Measurements from ENCODE around the gene GNG7.

Gene GNG7

DNA sequence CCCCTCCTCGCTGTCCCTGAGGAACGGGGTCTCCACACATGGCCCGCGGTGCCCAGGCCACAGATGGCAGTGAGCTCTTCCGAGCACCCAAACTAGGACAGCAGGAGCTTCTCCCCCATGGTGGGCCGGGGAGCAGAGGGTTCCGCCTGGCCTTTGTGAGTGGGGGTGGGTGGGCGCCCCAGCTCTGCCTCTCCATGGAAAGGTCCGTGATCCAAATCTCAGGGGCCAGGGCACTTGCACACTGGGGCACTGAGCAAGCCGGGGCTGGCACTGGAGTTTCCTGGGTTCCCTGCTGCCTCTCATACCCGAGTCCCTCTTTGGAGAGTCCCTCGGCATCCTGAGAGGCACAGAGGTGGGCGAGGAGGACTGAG, 20.8 kb upstream of the GNG7 start:
- Histone ChIP-seq H3K9ac (ENCODE audit: low read length) (no peak overlapping the region), H3K4me3 (ENCODE audit: low read length) (no peak overlapping the region), H3K4me1 (ENCODE audit: control insufficient read depth, insufficient read depth, low read length) (peaks cover 16% of the 10 kb centered on the region), H3K9me3 (ENCODE audit: control insufficient read depth, low read length) (no peaks in the 10 kb centered on the region), H3K36me3 (ENCODE audit: control insufficient read depth, insufficient read depth, low read length) (no peaks in the 10 kb centered on the region), H3K27me3 (ENCODE audit: control insufficient read depth, insufficient read depth, low read length) (peaks cover 63% of the 10 kb centered on the region)

DNA sequence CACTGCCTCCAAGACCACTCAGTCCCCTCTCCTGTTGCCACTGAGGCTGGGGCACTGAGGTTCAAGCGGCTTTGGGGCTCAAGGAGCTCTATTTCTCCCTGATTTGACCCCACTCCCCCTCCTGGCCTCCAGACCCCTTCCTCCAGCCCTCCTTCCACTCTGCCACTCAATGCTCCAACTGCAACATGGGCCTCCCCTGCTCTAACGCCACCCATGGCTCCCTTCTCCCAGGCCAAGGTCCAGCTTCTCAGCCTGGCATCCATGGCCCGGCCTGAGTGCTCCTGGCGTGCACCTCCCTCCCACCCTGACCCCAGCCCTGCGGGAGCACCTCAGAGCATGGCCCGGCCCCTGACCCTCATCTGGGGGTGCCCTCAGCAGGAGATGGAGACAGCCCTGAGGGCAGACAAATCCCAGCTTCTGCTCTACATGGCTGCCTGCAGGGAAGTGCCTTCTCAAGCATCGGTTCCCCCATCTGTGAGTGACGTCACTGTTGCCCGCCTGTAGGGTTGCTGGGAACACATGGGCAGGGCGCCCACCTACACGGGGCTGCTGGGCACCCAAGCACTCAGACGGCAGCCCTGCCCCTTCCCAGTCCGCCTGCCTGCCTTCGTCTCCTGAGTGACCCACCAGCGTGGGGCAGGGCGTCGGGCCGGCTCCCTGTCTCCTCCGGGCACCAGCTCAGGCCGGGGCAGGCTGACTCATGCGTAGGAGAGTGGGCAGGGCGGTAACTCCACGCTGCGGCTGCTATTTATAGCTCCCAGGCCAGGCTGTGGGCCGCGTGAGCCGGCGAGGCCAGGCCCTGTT, 20.2 kb upstream of the GNG7 start:
- no peak overlapping the region for H3K4me3 ChIP-seq (ENCODE audit: low read length)
- H3K9me3 ChIP-seq (ENCODE audit: control insufficient read depth, low read length), result no peaks in the 10 kb centered on the region
- H3K36me3 ChIP-seq (ENCODE audit: control insufficient read depth, insufficient read depth, low read length), result no peaks in the 10 kb centered on the region
- no peak overlapping the region for H3K9ac ChIP-seq (ENCODE audit: low read length)
- H3K4me1 ChIP-seq (ENCODE audit: control insufficient read depth, insufficient read depth, low read length), result peaks cover 16% of the 10 kb centered on the region
- peaks cover 58% of the 10 kb centered on the region for H3K27me3 ChIP-seq (ENCODE audit: control insufficient read depth, insufficient read depth, low read length)

DNA sequence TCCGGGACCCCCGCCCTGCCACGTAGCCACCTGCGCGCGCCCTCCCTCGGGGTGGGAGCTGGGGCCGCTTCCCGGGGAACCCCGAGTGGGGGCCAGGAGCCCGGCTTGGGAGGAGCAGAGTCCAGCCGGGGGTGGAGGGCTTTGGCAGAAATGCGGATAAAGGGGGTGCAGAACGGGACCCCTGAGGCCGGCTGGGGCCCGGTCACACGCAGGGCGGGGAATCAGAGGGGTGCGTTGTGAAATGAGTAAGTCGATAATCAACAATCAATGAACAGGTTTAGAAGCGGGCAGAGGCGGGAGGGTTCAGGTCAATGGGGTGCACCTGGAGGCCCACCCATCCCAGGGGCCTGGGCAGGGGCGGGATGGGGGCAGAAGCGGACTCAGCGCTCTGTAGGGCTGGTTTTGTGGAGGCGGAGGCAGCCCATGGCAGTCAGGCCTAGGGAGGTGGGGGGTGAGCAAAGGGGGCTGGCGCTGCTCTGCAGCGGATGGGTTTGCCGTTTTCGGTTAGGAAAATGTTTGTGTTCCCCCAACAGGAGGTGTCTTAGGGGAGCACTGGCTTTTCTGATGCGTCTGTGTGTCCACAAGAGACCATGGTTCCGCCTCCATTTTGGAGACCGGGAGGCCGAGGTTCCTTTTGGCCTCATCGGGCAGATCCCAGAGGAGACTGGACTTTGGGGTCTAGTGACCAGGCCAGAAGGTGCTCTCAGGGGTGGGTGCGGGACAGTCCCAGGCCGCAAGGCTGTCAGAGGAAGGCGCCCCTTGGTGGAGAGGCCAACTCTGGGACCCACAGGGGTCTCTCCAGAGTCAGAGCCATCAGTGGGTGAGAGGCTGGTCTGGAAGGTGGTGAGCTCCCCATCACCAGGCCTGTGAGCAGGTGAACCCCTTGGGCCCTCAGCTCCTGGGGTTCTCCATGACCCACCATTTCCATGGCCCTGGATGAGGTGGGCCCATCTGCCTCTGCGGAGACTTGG, 19.4 kb upstream of the GNG7 start:
- Histone ChIP-seq H3K4me1 (ENCODE audit: control insufficient read depth, insufficient read depth, low read length) (peaks cover 16% of the 10 kb centered on the region), H3K27me3 (ENCODE audit: control insufficient read depth, insufficient read depth, low read length) (peaks cover 49% of the 10 kb centered on the region), H3K4me3 (ENCODE audit: low read length) (no peak overlapping the region), H3K9ac (ENCODE audit: low read length) (peak overlapping the region; percentile 15), H3K36me3 (ENCODE audit: control insufficient read depth, insufficient read depth, low read length) (no peaks in the 10 kb centered on the region), H3K9me3 (ENCODE audit: control insufficient read depth, low read length) (no peaks in the 10 kb centered on the region)

DNA sequence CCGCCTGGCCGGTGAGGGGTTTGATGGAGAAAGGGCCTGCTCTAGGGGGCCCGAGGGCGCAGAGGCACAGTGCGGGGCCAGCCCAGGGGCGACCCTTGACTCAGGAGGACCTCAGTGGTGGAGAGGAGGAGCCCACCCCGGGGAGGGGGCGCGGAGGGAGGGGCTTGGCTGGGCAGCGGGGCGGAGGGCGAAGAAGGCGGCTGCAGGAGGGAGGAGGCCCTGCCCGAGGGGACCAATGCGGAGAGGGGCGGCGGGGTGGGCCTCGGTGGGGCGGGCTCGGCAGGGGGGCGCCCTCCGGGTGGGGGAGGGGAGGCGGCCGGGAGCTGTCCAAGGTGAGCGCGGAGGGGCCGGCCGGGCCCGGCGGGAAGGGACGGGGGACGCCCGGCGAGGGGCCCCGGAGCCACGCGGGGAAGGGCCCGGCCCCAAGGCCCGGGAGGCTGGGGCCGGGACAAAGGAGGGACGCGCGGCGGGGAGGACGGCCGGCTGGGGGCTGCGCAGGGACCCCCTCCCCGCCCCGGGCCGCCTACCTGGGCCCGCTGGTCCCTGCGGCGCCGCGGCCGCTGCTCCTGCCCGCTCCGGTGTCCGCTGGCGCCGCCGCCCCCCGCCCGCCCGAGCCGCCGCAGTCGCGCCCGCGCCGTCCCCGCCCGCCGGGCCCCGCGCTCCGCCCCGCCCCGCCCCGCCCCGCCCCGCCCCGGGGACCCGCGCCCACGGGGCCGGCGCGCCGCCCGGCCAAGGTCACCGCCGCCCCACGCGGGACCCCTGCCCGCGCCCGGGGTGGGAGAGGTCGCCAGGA, 18.5 kb upstream of the GNG7 start, which contains the start of gene DIRAS1:
TSS of gene DIRAS1 (minus strand) at position 596 of the 793 bp plus-strand sequence. CDS start 3,566 bp downstream, outside the sequence.
- Histone ChIP-seq H3K36me3 (ENCODE audit: control insufficient read depth, insufficient read depth, low read length) (no peaks in the 10 kb centered on the region), H3K9ac (ENCODE audit: low read length) (peak within 1 kb of the TSS; percentile 15), H3K4me1 (ENCODE audit: control insufficient read depth, insufficient read depth, low read length) (peaks cover 16% of the 10 kb centered on the region), H3K27me3 (ENCODE audit: control insufficient read depth, insufficient read depth, low read length) (peaks cover 41% of the 10 kb centered on the region), H3K4me3 (ENCODE audit: low read length) (no peak within 1 kb of the TSS), H3K9me3 (ENCODE audit: control insufficient read depth, low read length) (no peaks in the 10 kb centered on the region)

DNA sequence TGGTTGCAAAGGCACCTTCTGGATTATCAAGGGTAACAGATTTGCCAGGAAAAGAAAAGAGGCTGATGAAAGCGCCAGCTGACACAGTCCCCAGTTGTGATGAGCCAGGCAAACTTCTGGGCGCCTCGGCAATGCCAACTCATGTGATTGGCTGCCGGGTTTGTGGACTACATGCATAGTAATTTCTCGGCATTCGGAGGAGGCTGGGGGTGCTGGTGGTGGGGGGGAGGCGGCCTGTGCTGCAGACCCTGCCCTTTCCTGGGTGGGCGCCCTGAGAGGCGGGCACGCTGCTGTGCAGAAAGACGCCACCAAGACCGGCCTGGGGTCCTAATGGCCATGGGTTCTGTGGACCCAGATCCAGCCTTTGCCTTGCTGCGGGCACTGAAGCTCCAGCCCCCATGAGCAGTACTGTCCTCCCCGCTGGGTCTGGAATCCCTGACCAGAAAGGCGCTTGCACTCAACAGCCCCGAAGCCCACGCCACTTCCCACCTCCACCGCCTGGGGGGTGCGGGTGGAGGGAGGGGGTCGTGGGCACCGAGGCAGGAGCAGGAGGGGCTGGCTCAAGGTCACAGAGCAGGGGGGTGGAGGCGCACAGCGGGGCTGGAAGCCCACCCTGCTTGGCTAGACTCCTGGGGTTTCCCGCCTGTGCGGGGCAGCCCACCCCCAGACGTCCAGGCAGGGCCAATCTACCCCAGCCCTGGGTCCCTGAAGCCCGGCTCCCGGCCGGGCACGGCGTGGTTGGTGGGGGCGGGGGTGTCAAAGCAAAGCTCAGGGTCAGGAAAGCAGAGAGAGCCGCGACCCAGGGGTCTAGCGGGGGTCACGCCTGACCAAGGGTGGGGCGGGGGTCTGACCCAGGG, 17.7 kb upstream of the GNG7 start:
- H3K36me3 ChIP-seq (ENCODE audit: control insufficient read depth, insufficient read depth, low read length), result no peaks in the 10 kb centered on the region
- H3K27me3 ChIP-seq (ENCODE audit: control insufficient read depth, insufficient read depth, low read length), result peaks cover 40% of the 10 kb centered on the region
- no peak overlapping the region for H3K9ac ChIP-seq (ENCODE audit: low read length)
- peaks cover 4% of the 10 kb centered on the region for H3K9me3 ChIP-seq (ENCODE audit: control insufficient read depth, low read length)
- peaks cover 16% of the 10 kb centered on the region for H3K4me1 ChIP-seq (ENCODE audit: control insufficient read depth, insufficient read depth, low read length)
- no peak overlapping the region for H3K4me3 ChIP-seq (ENCODE audit: low read length)

DNA sequence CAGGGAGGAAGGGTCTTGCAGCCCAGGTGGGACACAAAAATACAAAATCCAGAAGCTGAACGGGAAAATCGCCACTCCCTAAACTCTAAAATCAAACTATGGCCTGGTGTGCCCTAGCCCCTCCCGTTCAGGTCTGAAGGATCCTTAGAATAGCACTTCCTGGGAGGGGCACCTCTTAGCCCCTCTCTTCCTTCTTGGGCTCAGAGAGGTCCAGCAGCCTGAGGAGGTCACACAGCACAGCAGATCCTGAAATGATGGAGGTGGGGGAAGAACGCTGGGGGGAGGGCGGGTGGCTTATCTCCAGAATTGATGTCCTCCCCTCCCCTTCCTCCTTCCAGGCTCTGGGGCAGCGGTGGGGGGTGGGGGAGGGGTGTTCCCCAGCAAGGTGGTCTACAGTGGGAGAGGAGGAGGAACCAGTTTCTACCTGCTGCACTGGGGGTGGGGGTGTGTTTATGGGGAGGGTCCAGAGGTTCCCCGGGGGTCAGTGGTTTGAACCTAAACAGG, 16.8 kb upstream of the GNG7 start:
- H3K4me3 ChIP-seq (ENCODE audit: low read length), result no peak overlapping the region
- H3K4me1 ChIP-seq (ENCODE audit: control insufficient read depth, insufficient read depth, low read length), result peaks cover 16% of the 10 kb centered on the region
- peaks cover 37% of the 10 kb centered on the region for H3K27me3 ChIP-seq (ENCODE audit: control insufficient read depth, insufficient read depth, low read length)
- H3K9me3 ChIP-seq (ENCODE audit: control insufficient read depth, low read length), result peaks cover 4% of the 10 kb centered on the region
- no peaks in the 10 kb centered on the region for H3K36me3 ChIP-seq (ENCODE audit: control insufficient read depth, insufficient read depth, low read length)
- H3K9ac ChIP-seq (ENCODE audit: low read length), result no peak overlapping the region

DNA sequence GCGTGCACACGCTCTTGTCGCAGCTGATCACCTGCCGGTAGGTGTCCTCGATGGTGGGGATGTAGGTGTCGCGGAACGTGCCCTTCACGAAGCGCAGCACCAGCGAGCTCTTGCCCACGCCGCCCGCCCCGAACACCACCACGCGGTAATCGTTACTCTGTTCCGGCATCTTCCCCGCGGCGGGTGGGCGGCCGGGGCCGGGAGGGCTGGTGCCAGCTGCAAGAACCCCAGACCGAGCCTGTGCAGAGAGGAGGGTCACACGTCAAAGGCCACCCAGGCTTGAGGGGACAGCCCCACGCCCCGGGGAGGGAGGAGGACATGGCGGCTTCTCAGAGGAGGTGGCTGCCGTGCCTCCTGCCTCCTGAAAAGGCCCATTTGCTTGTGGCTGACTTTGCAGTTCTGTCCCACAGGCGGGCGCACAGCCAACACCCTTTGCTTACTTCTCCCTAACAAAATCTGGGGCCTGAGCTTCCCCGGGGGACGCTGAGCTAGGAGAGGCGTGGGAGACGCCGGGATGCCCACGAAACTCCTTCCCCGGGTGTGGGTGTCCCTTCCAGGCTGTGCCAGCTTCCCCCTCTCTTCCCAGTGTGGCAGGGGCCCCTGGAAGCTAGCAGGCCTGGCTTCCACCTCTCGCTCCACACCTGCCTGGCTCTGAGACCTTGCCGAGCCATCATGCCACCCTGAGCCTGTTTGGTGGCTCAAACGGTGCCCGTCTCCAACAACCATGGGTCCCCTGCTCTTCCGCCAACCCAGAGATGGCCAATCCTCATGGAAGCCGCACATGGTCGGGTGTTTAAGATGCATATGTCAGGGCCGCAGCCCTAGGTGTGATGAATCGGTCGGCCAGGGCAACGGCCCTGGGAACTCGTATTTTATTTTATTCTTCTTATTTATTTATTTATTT, 15.4 kb upstream of the GNG7 start:
- Histone ChIP-seq H3K9ac (ENCODE audit: low read length) (no peak overlapping the region), H3K27me3 (ENCODE audit: control insufficient read depth, insufficient read depth, low read length) (peaks cover 31% of the 10 kb centered on the region)

DNA sequence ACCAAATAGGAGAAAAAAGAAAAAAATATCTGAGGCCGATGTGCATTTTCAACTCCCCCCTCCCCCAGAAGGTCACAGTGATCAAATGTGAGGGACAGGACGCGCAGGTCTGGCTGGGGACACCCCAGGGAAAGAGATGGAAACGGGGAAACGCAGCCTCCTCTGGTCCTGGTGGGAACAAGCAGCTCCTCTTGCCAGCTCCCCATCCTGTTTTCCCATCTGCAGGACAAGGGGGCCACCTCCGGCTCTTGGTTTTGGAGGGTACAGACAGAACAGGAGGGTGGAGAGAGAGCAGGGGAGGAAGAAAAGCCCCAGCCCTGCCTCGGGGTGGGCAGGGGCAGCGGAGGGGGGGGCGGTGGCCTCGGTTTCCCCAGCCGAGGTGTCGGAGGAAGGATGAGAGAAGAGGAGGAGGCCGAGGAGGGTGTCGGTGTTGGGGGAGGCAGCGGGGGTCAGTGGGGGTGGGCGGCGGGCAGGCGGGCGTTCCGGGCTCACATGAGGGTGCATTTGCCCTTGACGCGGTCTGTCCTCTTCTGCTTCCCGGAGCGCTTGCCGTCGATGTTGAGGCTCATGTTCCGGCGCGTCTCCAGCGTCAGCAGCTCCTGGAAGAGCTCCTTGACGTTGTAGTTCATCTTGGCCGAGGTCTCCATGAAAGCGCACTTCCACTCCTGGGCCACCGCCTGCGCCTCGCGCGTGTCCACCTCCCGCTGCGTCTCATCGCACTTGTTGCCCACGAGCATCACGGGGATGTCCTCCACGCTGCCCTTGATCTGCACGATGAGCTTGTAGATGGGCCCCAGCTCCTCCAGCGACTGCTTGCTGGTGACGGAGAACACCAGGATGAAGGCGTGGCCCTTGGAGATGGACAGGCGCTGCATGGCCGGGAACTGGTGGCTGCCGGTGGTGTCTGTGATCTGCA, 14.5 kb upstream of the GNG7 start:
- peaks cover 4% of the 10 kb centered on the region for H3K4me1 ChIP-seq (ENCODE audit: control insufficient read depth, insufficient read depth, low read length)
- H3K27me3 ChIP-seq (ENCODE audit: control insufficient read depth, insufficient read depth, low read length), result peaks cover 22% of the 10 kb centered on the region
- no peak overlapping the region for H3K4me3 ChIP-seq (ENCODE audit: low read length)
- peaks cover 4% of the 10 kb centered on the region for H3K9me3 ChIP-seq (ENCODE audit: control insufficient read depth, low read length)
- H3K9ac ChIP-seq (ENCODE audit: low read length), result no peak overlapping the region
- no peaks in the 10 kb centered on the region for H3K36me3 ChIP-seq (ENCODE audit: control insufficient read depth, insufficient read depth, low read length)

More for the DNA sequence above, 15.4 kb upstream of the GNG7 start:
- Histone ChIP-seq H3K9me3 (ENCODE audit: control insufficient read depth, low read length) (peaks cover 4% of the 10 kb centered on the region), H3K4me3 (ENCODE audit: low read length) (no peak overlapping the region), H3K36me3 (ENCODE audit: control insufficient read depth, insufficient read depth, low read length) (no peaks in the 10 kb centered on the region), H3K4me1 (ENCODE audit: control insufficient read depth, insufficient read depth, low read length) (peaks cover 7% of the 10 kb centered on the region)

DNA sequence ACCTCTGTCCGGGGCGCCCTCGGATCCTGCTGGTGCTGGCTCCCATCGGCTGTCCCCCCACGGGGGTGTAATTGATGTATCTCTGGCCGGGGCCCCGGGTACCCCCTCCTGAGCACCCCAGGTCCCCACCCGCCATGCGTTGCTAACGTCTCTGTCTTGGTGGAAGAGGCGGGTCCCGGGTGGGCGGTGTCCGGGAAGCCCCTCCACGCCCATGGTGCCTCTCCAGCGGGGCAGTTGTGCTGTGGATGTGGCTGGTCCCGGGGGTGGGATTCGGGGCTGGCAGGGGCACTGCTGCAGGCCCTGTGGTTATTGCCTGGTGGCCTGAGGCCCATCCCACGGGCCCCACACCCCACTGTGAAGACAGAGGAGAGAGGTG, 13.8 kb upstream of the GNG7 start:
- no peak overlapping the region for H3K4me3 ChIP-seq (ENCODE audit: low read length)
- peaks cover 16% of the 10 kb centered on the region for H3K27me3 ChIP-seq (ENCODE audit: control insufficient read depth, insufficient read depth, low read length)
- H3K9me3 ChIP-seq (ENCODE audit: control insufficient read depth, low read length), result peaks cover 4% of the 10 kb centered on the region
- H3K36me3 ChIP-seq (ENCODE audit: control insufficient read depth, insufficient read depth, low read length), result no peaks in the 10 kb centered on the region
- no peaks in the 10 kb centered on the region for H3K4me1 ChIP-seq (ENCODE audit: control insufficient read depth, insufficient read depth, low read length)
- H3K9ac ChIP-seq (ENCODE audit: low read length), result no peak overlapping the region
